Activated naive CD8-positive, alpha-beta T cell treated with anti-CD3 and anti-CD28 coated beads, Interleukin-2, amount 10 ng/mL, durations not matched to agents 7 days and 5 days (primary cell): ENCODE results near the gene DHX40. TPM values are rescaled to one million over a fixed set of nuclear protein-coding genes. Genes with fewer than 3 reads are reported as not detected.

Experiments
- ATAC-seq: fragments of 150-1000 bp; cut with Tn5 transposase; one replicate; pipeline ENCODE4 v1.10.0; 2021; ENCODE audit warnings: low read depth, moderate library complexity
- POLR2A ChIA-PET: fragments of 350-600 bp; sonication (Branson Sonifier 250); formaldehyde crosslinking; loops from one replicate; lab custom pipeline; 2021; ENCODE audit warnings: antibody characterized with exemption; lab: Charles Lee
- DNase-seq: peaks from one replicate; pipeline ENCODE4 v3.0.0; 2021
- H3K27ac Mint-ChIP-seq: one replicate; pipeline ENCODE4 v1.8.0; 2022; ENCODE audit warnings: mild to moderate bottlenecking, mixed read lengths
- H3K27me3 Mint-ChIP-seq: one replicate; pipeline ENCODE4 v1.8.0; 2022; ENCODE audit warnings: mild to moderate bottlenecking, moderate library complexity, mixed read lengths
- H3K36me3 Mint-ChIP-seq: one replicate; pipeline ENCODE4 v1.8.0; 2021; ENCODE audit warnings: mild to moderate bottlenecking, mixed read lengths
- H3K4me1 Mint-ChIP-seq: one replicate; pipeline ENCODE4 v1.8.0; 2021; ENCODE audit warnings: mixed read lengths
- H3K4me3 Mint-ChIP-seq: one replicate; pipeline ENCODE4 v1.8.0; 2022; ENCODE audit warnings: mild to moderate bottlenecking, moderate library complexity, mixed read lengths
- H3K9me3 Mint-ChIP-seq: one replicate; pipeline ENCODE4 v1.8.0; 2021; ENCODE audit warnings: mixed read lengths
- total RNA-seq, 2 experiments: library from RNA; stranded (reverse); gene quantifications; one replicate each; pipeline ENCODE4 v1.2.3, GENCODE V29; 2021

DHX40 gene
- total RNA-seq, 2 experiments from 2014 or later = 22.8 to 23.7 TPM

DNA sequence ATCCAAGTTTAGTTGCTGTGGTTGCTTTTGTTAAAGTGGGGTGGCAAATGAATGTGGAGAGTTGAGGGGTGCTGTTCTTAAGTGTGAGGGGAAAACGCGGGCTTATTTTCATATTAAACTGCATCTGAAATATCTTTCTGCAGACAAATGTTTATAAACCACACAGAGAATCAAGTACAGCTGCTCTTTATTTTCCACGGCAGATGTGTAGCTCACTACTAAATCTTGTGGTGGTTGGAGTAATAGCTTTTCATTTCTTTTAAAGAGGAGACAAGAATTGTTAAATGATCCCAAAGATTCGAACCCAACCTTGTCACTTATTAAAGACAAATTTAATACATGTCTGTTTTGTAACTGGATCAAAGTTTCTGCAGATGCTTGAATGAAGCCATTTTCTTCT, 56.4 kb downstream of the DHX40 start:
- DNase-seq = no peak
- ATAC-seq = no peak
- no peaks in the 10 kb centered on the region for H3K9me3 Mint-ChIP-seq
- peak overlapping the region; percentile 99 for H3K4me3 Mint-ChIP-seq
- H3K36me3 Mint-ChIP-seq = peaks cover 13% of the 10 kb centered on the region
- H3K27ac Mint-ChIP-seq = no peak overlapping the region
- POLR2A ChIA-PET = interaction anchor here (1.0 kb wide), 1 partner anchor 56 kb away, joined by 3 read pairs; the partner anchor contains the start of gene DHX40
- H3K27me3 Mint-ChIP-seq = no peaks in the 10 kb centered on the region
- H3K4me1 Mint-ChIP-seq = peaks cover 43% of the 10 kb centered on the region

DNA sequence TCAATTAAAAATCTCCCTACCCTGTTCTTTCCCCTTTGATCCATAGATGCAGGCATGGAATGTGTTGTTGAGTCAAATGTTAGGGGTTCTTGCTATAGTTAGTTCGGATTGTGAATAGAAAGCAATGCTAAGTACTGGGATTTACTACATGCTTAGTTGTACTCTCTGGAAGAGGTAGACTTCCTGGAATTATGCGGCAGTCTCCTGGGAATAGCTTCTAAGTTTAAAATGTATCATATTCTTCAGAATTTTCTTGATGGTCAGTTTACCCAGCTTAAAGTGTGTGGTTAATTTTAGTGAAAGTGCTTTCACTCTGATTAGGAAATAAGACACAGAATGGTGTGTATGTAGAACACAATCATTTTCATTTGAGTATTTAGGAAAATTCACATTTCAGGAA, 57.7 kb downstream of the DHX40 start:
- Mint-ChIP-seq H3K4me1 (peaks cover 36% of the 10 kb centered on the region), H3K36me3 (peaks cover 15% of the 10 kb centered on the region), H3K9me3 (no peaks in the 10 kb centered on the region), H3K27me3 (no peaks in the 10 kb centered on the region), H3K4me3 (no peak overlapping the region), H3K27ac (no peak overlapping the region)
- POLR2A ChIA-PET = interaction anchor here (0.8 kb wide), 1 partner anchor 14 kb away, joined by 3 read pairs; no protein-coding TSS in a partner anchor
- no peak for DNase-seq
- ATAC-seq = no peak

DNA sequence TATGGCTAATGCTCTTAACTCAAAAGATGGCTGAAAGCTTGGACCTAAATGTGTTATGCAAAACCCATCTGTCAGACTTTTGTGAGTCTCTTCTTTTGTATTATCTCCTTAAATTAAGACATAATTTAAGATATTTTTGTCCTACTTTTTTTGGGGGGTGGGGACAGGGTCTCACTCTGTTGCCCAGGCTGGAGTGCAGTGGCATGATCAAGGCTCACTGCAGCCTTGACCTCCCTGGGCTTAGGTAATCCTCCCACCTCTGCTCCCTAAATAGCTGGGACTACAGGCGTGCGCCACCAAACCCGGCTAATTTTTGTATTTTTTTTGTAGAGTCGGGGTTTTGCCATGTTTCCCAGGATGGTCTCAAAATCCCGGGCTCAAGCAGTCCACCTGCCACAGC, 61.3 kb downstream of the DHX40 start:
- no peak overlapping the region for H3K27ac Mint-ChIP-seq
- no peak for DNase-seq
- no peaks in the 10 kb centered on the region for H3K9me3 Mint-ChIP-seq
- peaks cover 33% of the 10 kb centered on the region for H3K36me3 Mint-ChIP-seq
- no peak for ATAC-seq
- no peak overlapping the region for H3K4me3 Mint-ChIP-seq
- H3K4me1 Mint-ChIP-seq = peaks cover 36% of the 10 kb centered on the region
- POLR2A ChIA-PET = no interaction called here
- H3K27me3 Mint-ChIP-seq = no peaks in the 10 kb centered on the region

DNA sequence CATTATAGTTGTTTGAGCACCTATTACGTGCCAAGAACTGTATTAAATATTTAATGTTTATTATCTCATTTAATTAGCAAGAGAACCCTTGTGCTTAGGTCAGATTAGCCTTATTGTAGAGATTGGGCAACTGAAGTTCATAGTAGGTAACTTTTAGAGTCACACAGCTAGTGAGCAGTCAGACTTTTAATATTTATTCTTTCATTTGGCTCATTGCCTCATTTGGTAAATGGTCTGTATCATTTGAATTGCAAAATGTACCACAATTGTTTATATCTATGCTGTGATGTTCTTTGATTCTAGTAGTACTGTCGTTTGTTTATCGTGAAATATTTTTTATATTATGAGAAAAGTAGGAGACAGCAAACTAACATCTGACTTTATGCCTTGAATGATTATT, 61.9 kb downstream of the DHX40 start:
- no peaks in the 10 kb centered on the region for H3K9me3 Mint-ChIP-seq
- no peak overlapping the region for H3K27ac Mint-ChIP-seq
- H3K27me3 Mint-ChIP-seq = no peaks in the 10 kb centered on the region
- no peak overlapping the region for H3K4me3 Mint-ChIP-seq
- POLR2A ChIA-PET = interaction anchor here (0.5 kb wide), 1 partner anchor 14 kb away, joined by 3 read pairs; no protein-coding TSS in a partner anchor
- peaks cover 35% of the 10 kb centered on the region for H3K4me1 Mint-ChIP-seq
- peaks cover 32% of the 10 kb centered on the region for H3K36me3 Mint-ChIP-seq
- ATAC-seq (no peak), DNase-seq (no peak)

DNA sequence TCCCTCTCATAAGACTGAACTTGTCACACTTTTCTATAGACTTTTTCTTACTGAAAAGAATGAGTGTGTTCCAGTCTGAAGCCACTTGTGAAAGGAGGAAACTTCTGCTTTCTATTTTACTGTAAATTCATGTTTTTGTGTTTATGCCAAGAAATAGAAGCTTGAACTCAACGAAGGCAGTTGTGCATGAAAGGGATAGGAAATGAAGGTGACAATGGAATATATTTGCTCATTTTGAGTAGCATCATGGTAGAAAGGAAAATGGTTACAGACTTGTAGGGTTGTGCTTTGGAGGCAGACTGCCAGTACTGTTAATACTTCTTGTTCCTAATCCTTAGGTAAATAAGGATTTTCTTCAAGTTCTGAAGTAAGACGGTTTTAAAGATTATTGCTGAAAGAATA, 62.4 kb downstream of the DHX40 start:
- ATAC-seq (no peak), DNase-seq (no peak)
- no peak overlapping the region for H3K27ac Mint-ChIP-seq
- POLR2A ChIA-PET = interaction anchor here (0.5 kb wide), 1 partner anchor 13 kb away, joined by 3 read pairs; no protein-coding TSS in a partner anchor
- no peaks in the 10 kb centered on the region for H3K27me3 Mint-ChIP-seq
- H3K36me3 Mint-ChIP-seq = peaks cover 31% of the 10 kb centered on the region
- H3K4me1 Mint-ChIP-seq = peaks cover 33% of the 10 kb centered on the region
- H3K4me3 Mint-ChIP-seq = no peak overlapping the region
- no peaks in the 10 kb centered on the region for H3K9me3 Mint-ChIP-seq

DNA sequence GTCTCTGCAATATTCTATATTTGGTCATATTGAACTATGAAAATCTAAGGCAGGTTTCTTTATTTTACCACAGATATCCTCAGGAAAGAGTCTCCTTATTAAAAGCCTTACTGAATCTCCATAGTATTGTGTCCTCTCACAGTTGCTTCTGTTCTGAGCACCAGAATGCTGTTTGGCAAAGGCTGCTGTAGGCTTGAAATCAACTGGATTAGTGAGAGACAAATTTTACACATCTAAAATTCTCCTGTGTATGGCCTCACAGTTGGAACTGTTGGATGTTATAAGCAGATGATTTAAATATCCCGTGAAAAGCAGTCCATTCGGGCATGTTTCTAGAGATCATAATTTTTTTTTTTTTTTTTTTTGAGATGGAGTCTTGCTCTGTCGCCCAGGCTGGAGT, 63.8 kb downstream of the DHX40 start:
- POLR2A ChIA-PET = no interaction called here
- Mint-ChIP-seq H3K27me3 (no peaks in the 10 kb centered on the region), H3K9me3 (no peaks in the 10 kb centered on the region), H3K4me1 (peaks cover 34% of the 10 kb centered on the region), H3K4me3 (no peak overlapping the region), H3K36me3 (peaks cover 28% of the 10 kb centered on the region), H3K27ac (no peak overlapping the region)
- ATAC-seq (no peak), DNase-seq (no peak)

DNA sequence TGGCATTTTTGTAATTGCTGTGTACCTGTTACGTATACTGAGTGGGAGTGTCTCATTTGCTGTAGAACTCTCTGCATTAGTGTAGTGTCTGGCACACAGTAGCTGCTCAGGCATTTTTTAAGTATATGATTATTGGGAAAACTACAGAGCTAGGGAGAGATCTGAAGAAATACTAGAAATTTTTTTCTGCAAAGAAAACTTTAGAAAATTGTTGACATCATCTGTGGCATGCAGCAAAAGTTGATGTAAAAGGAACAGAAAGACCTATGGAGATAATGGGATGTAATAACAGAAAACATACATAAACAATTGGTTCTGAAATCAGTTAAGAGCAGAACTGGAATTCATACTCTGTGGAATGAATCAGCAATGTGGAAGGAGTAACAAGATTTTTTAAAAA, 65.9 kb downstream of the DHX40 start:
- Mint-ChIP-seq H3K9me3 (no peaks in the 10 kb centered on the region), H3K4me3 (no peak overlapping the region), H3K36me3 (peaks cover 25% of the 10 kb centered on the region)

DNA sequence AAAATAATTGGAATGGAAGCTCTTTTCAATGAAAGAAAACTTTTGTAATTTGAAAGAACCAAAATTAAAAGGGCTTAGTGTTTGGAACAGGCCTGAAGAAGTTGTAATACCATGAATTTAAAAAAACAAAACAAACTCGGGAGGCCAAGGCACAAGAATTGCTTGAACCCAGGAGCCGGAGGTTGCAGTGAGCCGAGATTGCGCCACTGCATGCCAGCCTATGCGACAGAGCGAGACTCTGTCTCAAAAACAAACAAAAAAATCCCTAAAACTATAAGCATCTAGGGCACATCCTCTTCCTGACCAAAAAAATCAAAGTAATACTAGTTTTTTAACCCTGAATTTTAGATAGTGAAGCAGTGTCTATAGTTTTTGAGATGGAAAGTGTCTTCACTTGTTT, 67.0 kb downstream of the DHX40 start:
- Mint-ChIP-seq H3K27ac (no peak overlapping the region), H3K4me1 (peaks cover 38% of the 10 kb centered on the region), H3K4me3 (no peak overlapping the region), H3K27me3 (no peaks in the 10 kb centered on the region), H3K36me3 (peaks cover 25% of the 10 kb centered on the region), H3K9me3 (no peaks in the 10 kb centered on the region)
- DNase-seq = no peak
- POLR2A ChIA-PET = interaction anchor here (0.7 kb wide), 2 partner anchors 18 to 322 kb away, joined by 3 to 6 read pairs; no protein-coding TSS in a partner anchor
- ATAC-seq = no peak

More for the DNA sequence above, 65.9 kb downstream of the DHX40 start:
- POLR2A ChIA-PET = no interaction called here
- DNase-seq (no peak), ATAC-seq (no peak)
- Mint-ChIP-seq H3K27ac (no peak overlapping the region), H3K4me1 (peaks cover 38% of the 10 kb centered on the region), H3K27me3 (no peaks in the 10 kb centered on the region)

DNA sequence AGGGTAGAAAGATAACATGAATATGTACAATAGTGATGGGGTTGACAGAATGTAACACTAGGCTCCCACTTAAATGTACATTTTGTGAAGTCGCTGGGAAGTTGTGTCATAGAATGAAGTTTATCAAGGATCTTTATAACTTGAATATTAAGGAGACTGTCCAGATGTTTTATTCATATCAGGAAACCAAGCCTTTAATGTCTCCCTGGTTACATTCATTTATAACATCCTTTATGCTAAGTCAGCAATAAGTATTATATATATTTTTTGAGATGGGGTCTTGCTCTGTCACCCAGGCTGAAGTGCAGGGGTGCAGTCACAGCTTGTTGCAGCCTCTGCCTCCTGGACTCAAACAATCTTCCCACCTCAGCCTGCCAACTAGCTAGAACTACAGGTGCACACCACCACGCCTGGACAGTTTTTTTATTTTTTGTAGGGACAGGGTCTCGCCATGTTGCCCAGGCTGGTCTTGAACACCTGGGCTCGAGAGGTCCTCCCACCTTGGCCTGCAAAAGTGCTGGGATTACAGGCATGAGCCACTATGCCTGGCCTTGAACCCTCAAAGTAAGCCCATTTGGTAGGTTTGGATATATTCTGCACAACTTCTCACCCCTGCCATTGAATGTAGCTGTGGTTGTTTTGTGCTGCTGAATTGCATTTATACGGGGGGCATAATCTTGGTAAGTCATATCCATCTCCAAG, 68.4 kb downstream of the DHX40 start:
- no peak for DNase-seq
- Mint-ChIP-seq H3K36me3 (peaks cover 20% of the 10 kb centered on the region), H3K27ac (peak overlapping the region; percentile 16), H3K4me1 (peaks cover 30% of the 10 kb centered on the region), H3K4me3 (no peak overlapping the region), H3K9me3 (no peaks in the 10 kb centered on the region), H3K27me3 (no peaks in the 10 kb centered on the region)
- POLR2A ChIA-PET = interaction anchor here (0.6 to 0.9 kb wide), 2 partner anchors 14 to 210 kb away, joined by 3 to 4 read pairs; partner anchors contain the start of gene CLTC
- no peak for ATAC-seq

DNA sequence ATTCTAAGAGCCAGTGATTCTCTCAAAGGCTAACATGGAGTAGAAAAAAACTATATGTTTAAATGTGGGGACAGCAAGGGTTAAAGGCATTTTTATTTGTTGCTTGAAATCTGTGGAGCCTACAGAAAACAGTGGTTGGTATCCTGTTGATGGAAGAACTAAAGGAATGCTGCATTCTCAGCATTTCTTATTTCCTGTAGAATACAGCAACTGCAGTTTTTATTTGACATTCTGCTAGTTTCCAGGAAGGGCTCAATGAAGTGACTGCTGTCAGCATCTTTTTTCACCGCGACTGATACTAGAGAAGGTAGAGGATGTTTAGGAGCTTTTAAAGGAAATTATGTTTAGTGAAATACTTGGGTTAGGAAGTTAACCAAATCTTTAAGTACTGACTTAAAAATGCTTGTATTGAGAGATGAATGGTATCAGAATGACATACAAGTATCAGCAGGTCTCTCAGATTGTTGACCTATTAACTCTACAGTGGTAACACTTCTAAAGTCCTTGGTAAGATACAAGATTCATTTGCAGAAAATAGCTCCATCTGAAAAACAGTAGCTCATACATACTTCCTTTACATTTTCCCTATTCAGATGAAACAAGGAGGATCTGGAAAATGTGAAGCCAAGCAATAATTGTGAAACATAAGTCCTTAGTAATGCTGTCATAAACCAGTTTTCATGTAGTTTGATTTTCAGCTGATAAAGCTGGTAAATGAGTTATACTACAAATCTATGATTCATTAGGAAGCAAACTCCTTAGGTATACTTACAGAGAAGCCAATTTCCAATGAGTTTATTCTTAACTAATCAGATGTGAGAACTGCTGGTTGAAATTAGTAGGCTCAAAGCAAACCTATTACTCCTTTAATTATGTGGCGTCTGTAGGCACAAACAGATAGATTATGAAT, 69.5 kb downstream of the DHX40 start:
- Mint-ChIP-seq H3K9me3 (no peaks in the 10 kb centered on the region), H3K36me3 (peaks cover 16% of the 10 kb centered on the region), H3K4me1 (peaks cover 28% of the 10 kb centered on the region), H3K27ac (no peak overlapping the region), H3K4me3 (no peak overlapping the region), H3K27me3 (no peaks in the 10 kb centered on the region)
- DNase-seq = no peak
- ATAC-seq = no peak
- POLR2A ChIA-PET = interaction anchor here (0.5 to 0.9 kb wide), 3 partner anchors 15 to 209 kb away, joined by 3 to 4 read pairs (median 3); partner anchors contain the start of gene CLTC

DNA sequence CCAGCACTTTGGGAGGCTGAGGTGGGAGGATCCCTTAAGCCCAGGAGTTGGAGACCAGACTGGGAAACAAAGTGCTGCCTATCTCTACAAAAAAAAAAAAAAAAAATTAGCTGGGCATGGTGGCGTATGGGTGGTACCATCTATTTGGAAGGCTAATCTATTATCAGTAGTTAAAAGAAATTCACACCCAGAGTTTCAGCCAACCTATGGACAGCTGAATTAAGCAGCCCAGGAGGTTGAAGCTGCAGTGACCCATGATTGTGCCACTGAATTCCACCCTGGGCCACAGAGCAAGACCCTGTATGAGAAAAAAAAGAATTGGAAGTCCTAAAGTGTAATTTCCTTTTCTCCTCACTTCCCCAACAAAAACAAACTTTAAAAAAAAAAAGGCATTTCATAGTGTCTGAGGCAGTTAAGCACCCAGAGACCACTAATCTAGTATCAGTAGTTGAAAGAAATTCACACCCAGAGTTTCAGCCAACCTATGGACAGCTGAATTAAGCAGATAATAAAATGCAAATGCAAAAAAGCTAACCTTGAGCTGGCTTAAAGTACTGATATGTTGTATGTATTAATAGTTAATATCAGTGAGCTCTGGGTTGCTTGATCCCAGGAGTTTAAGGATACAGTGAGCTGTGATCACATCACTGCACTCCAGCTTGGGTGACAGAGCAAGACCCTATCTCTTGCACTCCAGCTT, 72.4 kb downstream of the DHX40 start:
- ATAC-seq = no peak
- DNase-seq = no peak
- no peak overlapping the region for H3K4me3 Mint-ChIP-seq
- POLR2A ChIA-PET = interaction anchor here (0.6 to 1.5 kb wide), 4 partner anchors 15 to 88 kb away, joined by 3 to 4 read pairs (median 4); partner anchors contain the start of gene CLTC
- no peaks in the 10 kb centered on the region for H3K9me3 Mint-ChIP-seq
- H3K27me3 Mint-ChIP-seq = no peaks in the 10 kb centered on the region
- no peak overlapping the region for H3K27ac Mint-ChIP-seq
- peaks cover 5% of the 10 kb centered on the region for H3K36me3 Mint-ChIP-seq
- H3K4me1 Mint-ChIP-seq = peaks cover 43% of the 10 kb centered on the region

DNA sequence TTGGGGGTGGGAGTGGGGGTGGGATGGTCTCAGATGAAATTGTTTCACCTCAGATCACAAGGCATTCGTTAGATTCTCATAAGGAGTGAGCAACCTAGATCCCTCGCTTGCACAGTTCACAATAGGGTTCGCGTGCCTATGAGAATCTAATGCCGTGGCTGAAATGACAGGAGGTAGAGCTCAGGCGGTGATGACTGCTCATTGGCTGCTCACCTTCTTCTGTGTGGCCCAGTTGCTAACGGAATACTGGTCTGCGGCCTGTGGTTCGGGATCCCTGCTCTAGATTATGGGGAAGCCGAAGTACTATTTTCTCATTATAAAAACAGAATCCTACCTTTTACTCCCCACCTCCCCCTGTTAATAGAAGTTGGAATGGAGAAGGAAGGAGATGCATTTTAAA, 73.1 kb downstream of the DHX40 start:
- Mint-ChIP-seq H3K27ac (no peak overlapping the region), H3K4me3 (no peak overlapping the region), H3K36me3 (peaks cover 9% of the 10 kb centered on the region), H3K9me3 (no peaks in the 10 kb centered on the region), H3K27me3 (no peaks in the 10 kb centered on the region), H3K4me1 (peaks cover 43% of the 10 kb centered on the region)
- ATAC-seq (no peak), DNase-seq (no peak)
- POLR2A ChIA-PET = interaction anchor here (0.6 kb wide), 1 partner anchor 1085 kb away, joined by 4 read pairs; no protein-coding TSS in a partner anchor
